Fibroblast of lung (primary cell): ENCODE data around the gene CARD10. TPM values are rescaled to one million over a fixed set of nuclear protein-coding genes. Genes with fewer than 3 reads are reported as not detected.

Source experiments
- DNase-seq, 2 donors: peaks; one replicate each; pipeline versions ENCODE4 v3.0.0 to v3.0.0-alpha.2; 2010; ENCODE audit warnings: low read depth in 2 of 2
- H2AFZ ChIP-seq: 2 replicates; pipeline ENCODE4 v1.5.1; 2012; ENCODE audit warnings: low read length, control low read depth, inconsistent platforms
- H3K27ac ChIP-seq: 2 replicates; pipeline ENCODE4 v1.5.1; 2011; ENCODE audit warnings: low read length, control low read depth; ENCODE audit not compliant: insufficient read depth
- H3K27me3 ChIP-seq: 2 replicates; pipeline ENCODE4 v1.5.1; 2011; ENCODE audit warnings: mild to moderate bottlenecking, low read length; ENCODE audit not compliant: control insufficient read depth, insufficient read depth
- H3K36me3 ChIP-seq: 2 replicates; pipeline ENCODE4 v1.5.1; 2011; ENCODE audit warnings: low read length; ENCODE audit not compliant: control insufficient read depth, insufficient read depth
- H3K4me1 ChIP-seq: 2 replicates; pipeline ENCODE4 v1.5.1; 2011; ENCODE audit warnings: low read length; ENCODE audit not compliant: control insufficient read depth, insufficient read depth; ENCODE audit errors: extremely low read depth
- H3K4me2 ChIP-seq: 2 replicates; pipeline ENCODE4 v1.5.1; 2011; ENCODE audit warnings: low read length, control low read depth; ENCODE audit not compliant: insufficient read depth; ENCODE audit errors: extremely low read depth
- H3K4me3 ChIP-seq, 4 experiments: fragments of 200-600 bp in 1 of 4; sonication (generic) in 1 of 4; replicated peaks in 1 of 4; 2 replicates each; pipeline ENCODE4 v1.5.1; 2011 to 2016; ENCODE audit warnings: low read length in 4 of 4, low read depth in 3 of 4, mild to moderate bottlenecking in 3 of 4, control low read depth in 2 of 4, inconsistent platforms in 1 of 4, mixed read lengths in 1 of 4; ENCODE audit not compliant: insufficient read depth in 1 of 4; ENCODE audit errors: control extremely low read depth in 1 of 4
- H3K79me2 ChIP-seq: 2 replicates; pipeline ENCODE4 v1.5.1; 2012; ENCODE audit warnings: mild to moderate bottlenecking, low read length, inconsistent platforms; ENCODE audit not compliant: control insufficient read depth, insufficient read depth
- H3K9ac ChIP-seq: 2 replicates; pipeline ENCODE4 v1.5.1; 2011; ENCODE audit warnings: mild to moderate bottlenecking, low read length, control low read depth; ENCODE audit not compliant: insufficient read depth
- H3K9me3 ChIP-seq: 2 replicates; pipeline ENCODE4 v1.5.1; 2012; ENCODE audit warnings: low read depth, low read length; ENCODE audit not compliant: control insufficient read depth, insufficient read depth
- H4K20me1 ChIP-seq: 2 replicates; pipeline ENCODE4 v1.5.1; 2011; ENCODE audit warnings: low read length; ENCODE audit not compliant: control insufficient read depth, insufficient read depth; ENCODE audit errors: extremely low read depth
- CTCF ChIP-seq, 2 donors: IDR thresholded peaks in 1 of 2; conservative IDR thresholded peaks in 1 of 2; 1 replicate in 1 of 2; 2 replicates in 1 of 2; pipeline ENCODE4 v1.5.1; 2011 to 2012; ENCODE audit warnings: low read length in 2 of 2, control low read depth in 1 of 2, inconsistent platforms in 1 of 2, low read depth in 1 of 2, mild to moderate bottlenecking in 1 of 2
- EZH2 ChIP-seq: IDR thresholded peaks from 2 replicates; pipeline ENCODE4 v1.5.1; 2012; ENCODE audit warnings: low read length, control low read depth, mild to moderate bottlenecking; ENCODE audit errors: missing control alignments
- polyA plus RNA-seq, 2 donors: library from polyadenylated mRNA; depleted of rRNA in 1 of 2; stranded (reverse) in 1 of 2; unstranded in 1 of 2; fragments of >200 nt; gene quantifications; 2 replicates each; pipeline ENCODE4 v1.2.1, GENCODE V29; 2011 to 2012; ENCODE audit warnings: missing spikeins in 1 of 2
- total RNA-seq: library from RNA; depleted of rRNA; stranded (reverse); fragments of >200 nt; gene quantifications from 2 replicates; pipeline ENCODE4 v1.2.1, GENCODE V29; 2014

The CARD10 gene
- total and polyA plus RNA-seq, 2 donors (not counting 1 experiment from before 2014, with no cell fraction given), result 1.6 to 2.3 TPM

- DNase-seq, result peak; percentile 39 to 81
- Histone ChIP-seq H3K36me3 (peaks cover 22% of the 10 kb centered on the region), H3K4me3 (peak overlapping the region; percentile 2 to 46 (median 18)), H3K4me2 (peak overlapping the region; percentile 75), H3K9ac (peak overlapping the region; percentile 25), H3K27me3 (no peaks in the 10 kb centered on the region), H2AFZ (no peak overlapping the region), H3K4me1 (peaks cover 30% of the 10 kb centered on the region), H3K9me3 (no peaks in the 10 kb centered on the region), H3K79me2 (peaks cover 66% of the 10 kb centered on the region), H3K27ac (peak overlapping the region; percentile 73), H4K20me1 (peaks cover 4% of the 10 kb centered on the region)
- TF ChIP-seq EZH2 (no peak), CTCF (conservative IDR thresholded peaks at IDR 0.05 in 1 of 2, IDR thresholded peaks at IDR 0.05 in 1 of 2; ENCODE audit: low read depth in 1 of 2, low read length in 2 of 2) (peak in 1 of 2 donors; percentile 4)
Measured at GRCh38 chr22:37564111-37564711, 45.0 kb upstream of the CARD10 start.

- H3K79me2 ChIP-seq, result peaks cover 66% of the 10 kb centered on the region
- peak overlapping the region; percentile 99 for H3K4me2 ChIP-seq
- peaks cover 4% of the 10 kb centered on the region for H4K20me1 ChIP-seq
- TF ChIP-seq EZH2, result no peak
- TF ChIP-seq CTCF (conservative IDR thresholded peaks at IDR 0.05 in 1 of 2, IDR thresholded peaks at IDR 0.05 in 1 of 2; ENCODE audit: low read depth in 1 of 2, low read length in 2 of 2), result no peak
- H3K9me3 ChIP-seq, result no peaks in the 10 kb centered on the region
- no peak overlapping the region for H2AFZ ChIP-seq
- peak overlapping the region; percentile 25 for H3K9ac ChIP-seq
- peaks cover 17% of the 10 kb centered on the region for H3K36me3 ChIP-seq
- peak; percentile 91 to 97 for DNase-seq
- peak overlapping the region; percentile 2 to 94 (median 18) for H3K4me3 ChIP-seq
- H3K27me3 ChIP-seq, result no peaks in the 10 kb centered on the region
- peaks cover 30% of the 10 kb centered on the region for H3K4me1 ChIP-seq
- H3K27ac ChIP-seq, result peak overlapping the region; percentile 88
Measured at GRCh38 chr22:37563153-37564081, 44.2 kb upstream of the CARD10 start.
